ENCODE measurements around the gene GORASP2.

GORASP2 gene

GRCh38 chr2:170966648-170967396 lies 37.8 kb downstream of the GORASP2 start:
- DNase-seq (ENCODE audit: low read depth in 2 of 2), result no peak

- DNase-seq (ENCODE audit: low read depth in 2 of 2), result no peak
Measured at GRCh38 chr2:170967553-170967952, 38.5 kb downstream of the GORASP2 start.

GRCh38 chr2:170968205-170969003 lies 39.4 kb downstream of the GORASP2 start:
- no peak for DNase-seq (ENCODE audit: low read depth in 2 of 2)

GRCh38 chr2:170969030-170969429 lies 40.0 kb downstream of the GORASP2 start:
- no peak for DNase-seq (ENCODE audit: low read depth in 2 of 2)

- no peak for DNase-seq (ENCODE audit: low read depth in 2 of 2)
Measured at GRCh38 chr2:170969872-170970496, 40.9 kb downstream of the GORASP2 start.

- DNase-seq (ENCODE audit: low read depth in 2 of 2), result no peak
Measured at GRCh38 chr2:170971071-170971470, 42.0 kb downstream of the GORASP2 start.

GRCh38 chr2:170972296-170973224 lies 43.5 kb downstream of the GORASP2 start:
- DNase-seq (ENCODE audit: low read depth in 2 of 2), result no peak

GRCh38 chr2:170973225-170973491 lies 44.1 kb downstream of the GORASP2 start:
- no peak for DNase-seq (ENCODE audit: low read depth in 2 of 2)

GRCh38 chr2:170973492-170974303 lies 44.6 kb downstream of the GORASP2 start:
- peak; percentile 82 for DNase-seq (ENCODE audit: low read depth in 2 of 2)

GRCh38 chr2:170974304-170974993 lies 45.4 kb downstream of the GORASP2 start:
- no peak for DNase-seq (ENCODE audit: low read depth in 2 of 2)

GRCh38 chr2:170975127-170975942 lies 46.3 kb downstream of the GORASP2 start:
- DNase-seq (ENCODE audit: low read depth in 2 of 2), result no peak

GRCh38 chr2:170975943-170976270 lies 46.9 kb downstream of the GORASP2 start:
- DNase-seq (ENCODE audit: low read depth in 2 of 2), result no peak

GRCh38 chr2:170984079-170984478 lies 55.0 kb downstream of the GORASP2 start:
- no peak for DNase-seq (ENCODE audit: low read depth in 2 of 2)

GRCh38 chr2:170985407-170985806 lies 56.4 kb downstream of the GORASP2 start:
- DNase-seq (ENCODE audit: low read depth in 2 of 2), result no peak

- no peak for DNase-seq (ENCODE audit: low read depth in 2 of 2)
Measured at GRCh38 chr2:170986566-170987258, 57.7 kb downstream of the GORASP2 start.

GRCh38 chr2:170991398-170992182 lies 62.5 kb downstream of the GORASP2 start:
- DNase-seq (ENCODE audit: low read depth in 2 of 2), result no peak

- DNase-seq (ENCODE audit: low read depth in 2 of 2), result no peak
Measured at GRCh38 chr2:170996316-170996715, 67.3 kb downstream of the GORASP2 start.

- DNase-seq (ENCODE audit: low read depth in 2 of 2), result no peak
Measured at GRCh38 chr2:170997893-170998597, 69.0 kb downstream of the GORASP2 start.

All from stimulated activated CD8-positive, alpha-beta memory T cell treated with anti-CD3 and anti-CD28 coated beads, Interleukin-7, amount 100 ng/mL, for 4 hours (primary cell).